ENCODE measurements around the gene TOPBP1. TPM values are rescaled to one million over a fixed set of nuclear protein-coding genes. Genes with fewer than 3 reads are reported as not detected.

Gene TOPBP1
- total RNA-seq, 6 experiments from 2014 or later = 14.5 to 24.7 (median 22.7) TPM

DNA sequence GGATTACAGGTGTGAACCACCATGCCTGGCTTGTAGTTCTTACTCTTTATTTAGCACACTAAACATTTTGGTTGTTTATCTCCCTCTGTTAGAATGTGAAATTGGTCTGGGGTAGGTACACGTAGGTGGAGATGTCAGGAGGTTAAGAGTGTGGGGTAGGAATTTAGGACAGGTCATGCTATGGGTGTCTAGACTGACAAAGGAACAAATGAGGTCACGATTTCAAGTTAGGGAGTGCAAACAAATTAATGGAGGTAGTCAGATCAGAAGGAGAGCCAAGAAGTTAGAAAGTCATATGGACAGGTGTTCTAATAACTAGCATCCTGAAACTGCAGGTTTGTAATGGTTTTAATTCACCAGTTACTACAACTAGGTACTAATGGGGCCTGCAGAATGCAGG, 68.5 kb downstream of the TOPBP1 start:
- Mint-ChIP-seq H3K4me3 (no peak overlapping the region), H3K27ac (no peak overlapping the region; the same call in 1 of the 2 replicates), H3K36me3 (ENCODE audit: low read depth) (peaks cover 25% of the 10 kb centered on the region), H3K4me1 (ENCODE audit: low read depth) (peaks cover 80% of the 10 kb centered on the region), H3K9me3 (no peaks in the 10 kb centered on the region), H3K27me3 (ENCODE audit: insufficient read depth) (no peaks in the 10 kb centered on the region)
- DNase-seq = no peak
- no peak for TF ChIP-seq CTCF (IDR thresholded peaks at IDR 0.05)

- Mint-ChIP-seq H3K4me1 (ENCODE audit: low read depth) (peaks cover 84% of the 10 kb centered on the region), H3K27me3 (ENCODE audit: insufficient read depth) (no peaks in the 10 kb centered on the region), H3K36me3 (ENCODE audit: low read depth) (peaks cover 29% of the 10 kb centered on the region), H3K9me3 (no peaks in the 10 kb centered on the region), H3K27ac (no peak overlapping the region), H3K4me3 (no peak overlapping the region)
- no peak for TF ChIP-seq CTCF (IDR thresholded peaks at IDR 0.05)
- DNase-seq = no peak
These were observed 68.9 kb downstream of the TOPBP1 start for GRCh38 chr3:133592843-133593242.

DNA sequence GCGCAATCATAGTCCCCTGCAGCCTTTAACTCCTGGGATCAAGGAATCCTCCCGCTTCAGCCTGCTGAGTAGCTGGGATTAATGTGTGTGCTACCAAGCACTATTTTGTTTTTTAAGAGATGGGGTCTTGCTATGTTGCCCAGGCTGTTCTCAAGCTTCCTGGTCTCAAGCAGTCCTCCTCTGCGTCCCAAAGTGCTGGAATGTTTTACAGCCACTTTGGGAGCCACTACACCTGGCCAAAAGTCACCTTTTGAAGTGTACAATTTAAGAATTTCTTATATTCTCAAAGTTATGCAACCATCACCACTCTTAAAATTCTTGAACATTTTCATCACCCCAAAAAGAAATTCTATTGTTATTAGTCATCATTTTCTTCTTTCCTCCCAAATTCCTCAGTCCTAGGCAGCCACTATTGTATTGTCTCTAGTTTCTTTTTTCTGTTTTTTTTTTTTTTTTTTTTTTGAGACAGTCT, 70.4 kb downstream of the TOPBP1 start:
- H3K4me1 Mint-ChIP-seq (ENCODE audit: low read depth) = peaks cover 91% of the 10 kb centered on the region

DNA sequence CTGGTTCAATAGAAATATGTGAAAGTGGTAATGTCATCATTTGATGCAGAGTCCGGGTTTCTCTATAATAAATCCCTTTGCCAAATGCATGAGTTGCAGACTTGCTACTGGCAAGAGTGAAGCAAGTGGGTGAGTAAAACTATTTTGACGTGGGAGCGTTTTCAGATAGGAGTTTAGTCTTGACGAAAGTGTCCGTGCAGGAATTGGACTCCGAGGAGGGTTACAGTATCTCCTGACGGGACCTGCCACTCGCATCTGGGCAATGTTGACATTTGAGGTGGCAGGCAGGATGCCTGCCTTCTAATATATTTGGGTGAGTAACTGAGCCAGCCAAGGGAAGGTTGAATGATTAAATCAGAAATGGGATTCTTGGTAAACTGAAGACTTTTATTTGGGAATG, 72.2 kb downstream of the TOPBP1 start:
- Mint-ChIP-seq H3K27ac (no peak overlapping the region; the same call in 1 of the 2 replicates), H3K27me3 (ENCODE audit: insufficient read depth) (peaks cover 2% of the 10 kb centered on the region), H3K9me3 (no peaks in the 10 kb centered on the region), H3K4me3 (no peak overlapping the region), H3K4me1 (ENCODE audit: low read depth) (peaks cover 81% of the 10 kb centered on the region), H3K36me3 (ENCODE audit: low read depth) (peaks cover 32% of the 10 kb centered on the region)
- no peak for TF ChIP-seq CTCF (IDR thresholded peaks at IDR 0.05)
- no peak for DNase-seq

More for the DNA sequence above, 70.4 kb downstream of the TOPBP1 start:
- Mint-ChIP-seq H3K27me3 (ENCODE audit: insufficient read depth) (no peaks in the 10 kb centered on the region), H3K4me3 (peak overlapping the region; percentile 46), H3K27ac (peak overlapping the region; percentile 74), H3K36me3 (ENCODE audit: low read depth) (peaks cover 32% of the 10 kb centered on the region), H3K9me3 (no peaks in the 10 kb centered on the region)
- peak; percentile 36 for DNase-seq
- no peak for TF ChIP-seq CTCF (IDR thresholded peaks at IDR 0.05)

GRCh38 chr3:133588784-133589465, 72.8 kb downstream of the TOPBP1 start:
- no peak for DNase-seq
- H3K9me3 Mint-ChIP-seq = no peaks in the 10 kb centered on the region
- H3K36me3 Mint-ChIP-seq (ENCODE audit: low read depth) = peaks cover 32% of the 10 kb centered on the region
- H3K4me1 Mint-ChIP-seq (ENCODE audit: low read depth) = peaks cover 81% of the 10 kb centered on the region
- H3K4me3 Mint-ChIP-seq = no peak overlapping the region
- peaks cover 2% of the 10 kb centered on the region for H3K27me3 Mint-ChIP-seq (ENCODE audit: insufficient read depth)
- peak overlapping the region; percentile 55 for H3K27ac Mint-ChIP-seq
- TF ChIP-seq CTCF (IDR thresholded peaks at IDR 0.05) = no peak

Data from HFFc6 (cell line).